Measurements from ENCODE around the gene CENPX. TPM values are rescaled to one million over a fixed set of nuclear protein-coding genes. Genes with fewer than 3 reads are reported as not detected.
"Not testable (repeated sequence)": the region's sequence is repeated elsewhere in the genome, so short reads cannot be mapped to it uniquely, and the experiment has no call there.

Gene CENPX
- total RNA-seq, 2 donors from 2014 or later = 16.5 to 24.4 TPM

GRCh38 chr17:82039695-82040299, 17.1 kb upstream of the CENPX start:
- peaks cover 30% of the 10 kb centered on the region for H3K4me1 ChIP-seq
- intact Hi-C loops (cut with DNase I) = no loop called here
- 59 to 71% methylated on average over 2 to 8 of the region's 8 CpGs for WGBS, 2 donors

GRCh38 chr17:82038796-82039409, 16.2 kb upstream of the CENPX start:
- H3K27me3 ChIP-seq; DNase-seq; H3K36me3 ChIP-seq (replicated peaks in 1 of 2; ENCODE audit: insufficient read depth in 1 of 2, low read depth in 2 of 2); H3K27ac ChIP-seq; H3K9me3 ChIP-seq; ATAC-seq; H3K4me3 ChIP-seq; intact Hi-C loops (cut with DNase I): not testable (repeated sequence)
- peaks cover 30% of the 10 kb centered on the region for H3K4me1 ChIP-seq
- WGBS, 2 donors = 86 to 90% methylated on average over 16 of the region's 16 CpGs

More at GRCh38 chr17:82039695-82040299, 17.1 kb upstream of the CENPX start:
- Histone ChIP-seq H3K4me3 (no peak overlapping the region), H3K27ac (no peak overlapping the region), H3K36me3 (replicated peaks in 1 of 2; ENCODE audit: insufficient read depth in 1 of 2, low read depth in 2 of 2) (no peaks in the 10 kb centered on the region), H3K27me3 (no peaks in the 10 kb centered on the region), H3K9me3 (no peaks in the 10 kb centered on the region)
- peak in 1 of 4 donors; percentile 54 for DNase-seq
- no peak for ATAC-seq
- TF ChIP-seq POLR2A (IDR thresholded peaks at IDR 0.05) = no peak
- no peak for TF ChIP-seq CTCF (IDR thresholded peaks at IDR 0.05)

GRCh38 chr17:82037889-82038195, 15.2 kb upstream of the CENPX start:
- DNase-seq (no peak), ATAC-seq (no peak)
- no peaks in the 10 kb centered on the region for H3K27me3 ChIP-seq
- peak overlapping the region; percentile 94 to 100 (median 96) for H3K27ac ChIP-seq
- intact Hi-C loops (cut with DNase I) = no loop called here
- peaks cover 30% of the 10 kb centered on the region for H3K4me1 ChIP-seq
- 1 to 2% methylated on average over 10 of the region's 10 CpGs for WGBS, 2 donors
- no peaks in the 10 kb centered on the region for H3K9me3 ChIP-seq
- TF ChIP-seq POLR2A (IDR thresholded peaks at IDR 0.05) (no peak), CTCF (IDR thresholded peaks at IDR 0.05) (no peak)
- no peaks in the 10 kb centered on the region for H3K36me3 ChIP-seq (replicated peaks in 1 of 2; ENCODE audit: insufficient read depth in 1 of 2, low read depth in 2 of 2)
- H3K4me3 ChIP-seq = no peak overlapping the region

- Histone ChIP-seq H3K27me3 (no peaks in the 10 kb centered on the region), H3K4me1 (peaks cover 32% of the 10 kb centered on the region), H3K4me3 (peak within 1 kb of the TSS; percentile 52 to 68), H3K36me3 (replicated peaks in 1 of 2; ENCODE audit: insufficient read depth in 1 of 2, low read depth in 2 of 2) (no peaks in the 10 kb centered on the region), H3K9me3 (no peaks in the 10 kb centered on the region), H3K27ac (peak within 1 kb of the TSS; percentile 94 to 100 (median 96))
- DNase-seq (peak; percentile 97 to 98 (median 98)), ATAC-seq (peak; percentile 95)
- intact Hi-C loops (cut with DNase I) = no loop called here
- TF ChIP-seq POLR2A (IDR thresholded peaks at IDR 0.05) (peak; percentile 92 to 94 (median 93)), CTCF (IDR thresholded peaks at IDR 0.05) (peak; percentile 59 to 90 (median 70))
- WGBS, 2 donors = 0% methylated on average over 32 to 89 of the region's 92 CpGs
Observed at GRCh38 chr17:82037092-82037888, 14.6 kb upstream of the CENPX start, which contains the start of gene DCXR. DCXR (minus strand) TSS chr17:82037697; CDS start chr17:82037682, 15 bp downstream.

GRCh38 chr17:82036634-82037091, 14.0 kb upstream of the CENPX start:
- no peaks in the 10 kb centered on the region for H3K36me3 ChIP-seq (replicated peaks in 1 of 2; ENCODE audit: insufficient read depth in 1 of 2, low read depth in 2 of 2)
- intact Hi-C loops (cut with DNase I) = no loop called here
- peak overlapping the region; percentile 94 to 100 (median 96) for H3K27ac ChIP-seq
- peak; percentile 1 for ATAC-seq
- no peaks in the 10 kb centered on the region for H3K27me3 ChIP-seq
- peak in 1 of 4 donors; percentile 32 for DNase-seq
- H3K4me1 ChIP-seq = peaks cover 37% of the 10 kb centered on the region
- H3K4me3 ChIP-seq = peak overlapping the region; percentile 52 to 68
- TF ChIP-seq POLR2A (IDR thresholded peaks at IDR 0.05) (no peak), CTCF (IDR thresholded peaks at IDR 0.05) (no peak)
- no peaks in the 10 kb centered on the region for H3K9me3 ChIP-seq
- WGBS, 2 donors = 6 to 20% methylated on average over 1 to 23 of the region's 23 CpGs

All from body of pancreas (tissue), 4 donors.